ENCODE data around the gene TMIGD2. TPM values are rescaled to one million over a fixed set of nuclear protein-coding genes. Genes with fewer than 3 reads are reported as not detected.

Gene TMIGD2
- total and polyA plus RNA-seq, 2 of the 4 experiments (the other 2 are of a cell fraction) = not detected

DNA sequence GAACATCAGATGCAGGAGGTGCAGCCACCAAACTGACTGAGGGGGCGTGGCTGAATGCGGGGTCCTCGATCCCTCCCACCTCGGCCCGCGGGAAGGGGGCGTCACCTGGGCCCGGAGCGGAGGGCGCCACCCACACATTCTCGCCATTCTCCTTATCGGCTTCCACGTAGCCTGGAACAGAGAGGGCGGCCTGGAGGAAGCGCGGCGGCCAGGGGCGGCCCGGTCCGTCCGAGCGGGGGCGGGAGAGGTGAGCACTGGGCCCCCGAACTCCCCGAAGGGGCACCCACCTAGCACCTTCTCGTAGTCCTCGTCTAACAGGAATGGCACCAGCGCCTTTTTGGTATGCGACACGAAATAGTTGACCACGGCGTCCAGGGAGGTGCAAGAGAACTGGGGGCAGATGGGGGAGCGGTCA lies 24.7 kb upstream of the TMIGD2 start:
- TF ChIP-seq MAFK (IDR thresholded peaks at IDR 0.05; ENCODE audit: low read depth, low read length) (no peak), RAD21 (IDR thresholded peaks at IDR 0.05; ENCODE audit: low read length) (no peak)
- no peak overlapping the region for H2BK15ac ChIP-seq (ENCODE audit: low read depth, low read length)
- BruUV-seq (replicated peaks) = no TSS peak
- in situ Hi-C loops (cut with MboI; ENCODE audit: low sequenced_read_pairs) = no loop called here
- H2BK20ac ChIP-seq (ENCODE audit: low read depth, low read length) = no peak overlapping the region
- peak overlapping the region; percentile 65 for H3K4me2 ChIP-seq (ENCODE audit: low read depth, low read length)
- no peaks in the 10 kb centered on the region; the same call in 1 of the 2 replicates for H3K27me3 ChIP-seq (ENCODE audit: control insufficient read depth, insufficient read depth, low read length)
- H3K9me1 ChIP-seq (ENCODE audit: insufficient read depth, low read length) = no peaks in the 10 kb centered on the region
- no peak overlapping the region for H3K9ac ChIP-seq (ENCODE audit: low read depth, low read length)
- H3K27ac ChIP-seq (ENCODE audit: insufficient read depth, low read length) = no peak overlapping the region
- WGBS, 2 experiments (ENCODE audit: extremely low coverage in 2 of 2, insufficient read length in 1 of 2) = 9% methylated on average over 23 of the region's 33 CpGs; no CpG with 5 or more reads in 1 of the 2 experiments
- H3K4ac ChIP-seq (ENCODE audit: low read depth, low read length) = no peak overlapping the region
- no peak overlapping the region for H4K5ac ChIP-seq (ENCODE audit: low read depth, low read length)
- ChIA-PET POLR2A (ENCODE audit: unreplicated experiment) (no interaction called here), CTCF (no interaction called here)
- H4K91ac ChIP-seq (ENCODE audit: insufficient read depth, low read depth, low read length) = no peak overlapping the region
- peak overlapping the region; percentile 84 for H2AFZ ChIP-seq (replicated peaks; ENCODE audit: low read length, poor library complexity)
- H4K20me1 ChIP-seq (ENCODE audit: insufficient read depth, low read length) = no peaks in the 10 kb centered on the region
- no peak overlapping the region for H3K23ac ChIP-seq (ENCODE audit: low read depth, low read length)
- H4K8ac ChIP-seq (ENCODE audit: low read depth in 2 of 2, low read length in 2 of 2) = no peak overlapping the region; a peak in 1 of 4 replicates
- DNase-seq = no peak
- no peak for ATAC-seq (ENCODE audit: low read depth)
- no peak overlapping the region for H3K4me3 ChIP-seq (ENCODE audit: insufficient read depth, low read depth, low read length)
- no peaks in the 10 kb centered on the region for H3K79me1 ChIP-seq (ENCODE audit: low read depth in 1 of 2, low read length in 2 of 2)
- no peak overlapping the region for H3K14ac ChIP-seq (replicated peaks; ENCODE audit: low read depth, low read length)
- peak overlapping the region; percentile 22 for H2AK9ac ChIP-seq (replicated peaks; ENCODE audit: low read depth, low read length, poor library complexity)
- H3K56ac ChIP-seq (ENCODE audit: extremely low read depth, insufficient read depth, low read length) = no peak overlapping the region
- no peak overlapping the region for H2BK120ac ChIP-seq (ENCODE audit: low read depth, low read length)
- no peaks in the 10 kb centered on the region for H3K4me1 ChIP-seq (ENCODE audit: control insufficient read depth, insufficient read depth, low read length)
- intact Hi-C loops (cut with micrococcal nuclease) = no loop called here
- no peaks in the 10 kb centered on the region for H3K9me3 ChIP-seq (ENCODE audit: control insufficient read depth, insufficient read depth, low read length)
- H3K36me3 ChIP-seq (ENCODE audit: control insufficient read depth, insufficient read depth, low read length) = no peaks in the 10 kb centered on the region
- H2AK5ac ChIP-seq (ENCODE audit: low read depth, low read length) = no peak overlapping the region
- no peak overlapping the region for H3K18ac ChIP-seq (ENCODE audit: low read depth, low read length)
- dilution Hi-C loops (cut with HindIII; ENCODE audit: low sequenced_read_pairs, unreplicated experiment) = no loop called here
- no peak overlapping the region for H2BK5ac ChIP-seq (ENCODE audit: low read depth, low read length, poor library complexity, severe bottlenecking)
